Astrocyte (in vitro differentiated cells and primary cell): ENCODE measurements around the gene OSBP2. TPM values are rescaled to one million over a fixed set of nuclear protein-coding genes. Genes with fewer than 3 reads are reported as not detected.
A peak's percentile ranks its signal among the peaks of the same experiment; 100 is the strongest.

ENCODE experiments used
- DNase-seq: peaks from one replicate; pipeline ENCODE4 v3.0.0-alpha.2; 2010; ENCODE audit warnings: low read depth
- FAIRE-seq: peaks from 2 replicates; lab custom pipeline; 2011; peaks lifted over from hg19 to GRCh38; lab: Jason Lieb, UNC
- H2AFZ ChIP-seq: 2 replicates; pipeline ENCODE4 v1.6.0; 2012; ENCODE audit warnings: low read depth, low read length, inconsistent platforms
- H3K27ac ChIP-seq: 2 replicates; pipeline ENCODE4 v1.5.1; 2011; ENCODE audit warnings: low read depth, low read length, inconsistent platforms
- H3K27me3 ChIP-seq: 2 replicates; pipeline ENCODE4 v1.6.0; 2011; ENCODE audit warnings: low read length, inconsistent platforms; ENCODE audit not compliant: insufficient read depth
- H3K36me3 ChIP-seq: 2 replicates; pipeline ENCODE4 v1.5.1; 2011; ENCODE audit warnings: low read length, inconsistent platforms; ENCODE audit not compliant: insufficient read depth
- H3K4me1 ChIP-seq: 2 replicates; pipeline ENCODE4 v1.5.1; 2011; ENCODE audit warnings: low read length, inconsistent platforms; ENCODE audit not compliant: insufficient read depth
- H3K4me2 ChIP-seq: 2 replicates; pipeline ENCODE4 v1.6.0; 2012; ENCODE audit warnings: low read length, inconsistent platforms
- H3K4me3 ChIP-seq: 2 replicates; pipeline ENCODE4 v1.5.1; 2011; ENCODE audit warnings: low read depth, mild to moderate bottlenecking, low read length, inconsistent platforms; ENCODE audit not compliant: insufficient read depth
- H3K79me2 ChIP-seq: 2 replicates; pipeline ENCODE4 v1.6.0; 2012; ENCODE audit warnings: mild to moderate bottlenecking, low read length, inconsistent platforms; ENCODE audit not compliant: insufficient read depth
- H3K9ac ChIP-seq: 2 replicates; pipeline ENCODE4 v1.6.0; 2012; ENCODE audit warnings: mild to moderate bottlenecking, low read length, inconsistent platforms
- H3K9me3 ChIP-seq: 2 replicates; pipeline ENCODE4 v1.5.1; 2012; ENCODE audit warnings: low read depth, mild to moderate bottlenecking, low read length, inconsistent platforms; ENCODE audit not compliant: insufficient read depth
- H4K20me1 ChIP-seq: 2 replicates; pipeline ENCODE4 v1.6.0; 2012; ENCODE audit warnings: low read length, inconsistent platforms; ENCODE audit not compliant: insufficient read depth
- H3K27ac Mint-ChIP-seq: one replicate; pipeline ENCODE4 v1.8.0; 2021; ENCODE audit warnings: mild to moderate bottlenecking, mixed read lengths; ENCODE audit not compliant: unreplicated experiment
- H3K27me3 Mint-ChIP-seq: one replicate; pipeline ENCODE4 v1.8.0; 2021; ENCODE audit warnings: low read depth, mixed read lengths; ENCODE audit not compliant: unreplicated experiment
- H3K36me3 Mint-ChIP-seq: one replicate; pipeline ENCODE4 v1.8.0; 2021; ENCODE audit warnings: low read depth, mixed read lengths; ENCODE audit not compliant: unreplicated experiment
- H3K4me1 Mint-ChIP-seq: one replicate; pipeline ENCODE4 v1.8.0; 2021; ENCODE audit warnings: low read depth, mixed read lengths; ENCODE audit not compliant: unreplicated experiment
- H3K4me3 Mint-ChIP-seq: one replicate; pipeline ENCODE4 v1.8.0; 2021; ENCODE audit warnings: mild to moderate bottlenecking, moderate library complexity, mixed read lengths; ENCODE audit not compliant: unreplicated experiment
- H3K9me3 Mint-ChIP-seq: one replicate; pipeline ENCODE4 v1.8.0; 2021; ENCODE audit warnings: mild to moderate bottlenecking, mixed read lengths; ENCODE audit not compliant: unreplicated experiment
- EZH2 ChIP-seq: IDR thresholded peaks from 2 replicates; pipeline ENCODE4 v1.6.1; 2012; ENCODE audit warnings: mild to moderate bottlenecking, low read length, inconsistent platforms; ENCODE audit not compliant: insufficient read depth
- total RNA-seq: library from RNA; stranded (reverse); gene quantifications from 2 replicates; pipeline ENCODE4 v1.2.1, GENCODE V29; 2021
- TF ChIP-seq, protein P1 (sequence below): IDR thresholded peaks from 2 replicates; pipeline ENCODE4 v1.5.1; 2011; ENCODE audit warnings: low read depth, mild to moderate bottlenecking, inconsistent platforms, low read length, moderate library complexity; ENCODE audit not compliant: insufficient read depth

Gene OSBP2
- total RNA-seq, 1 donor from 2014 or later: 0.48 TPM

DNA sequence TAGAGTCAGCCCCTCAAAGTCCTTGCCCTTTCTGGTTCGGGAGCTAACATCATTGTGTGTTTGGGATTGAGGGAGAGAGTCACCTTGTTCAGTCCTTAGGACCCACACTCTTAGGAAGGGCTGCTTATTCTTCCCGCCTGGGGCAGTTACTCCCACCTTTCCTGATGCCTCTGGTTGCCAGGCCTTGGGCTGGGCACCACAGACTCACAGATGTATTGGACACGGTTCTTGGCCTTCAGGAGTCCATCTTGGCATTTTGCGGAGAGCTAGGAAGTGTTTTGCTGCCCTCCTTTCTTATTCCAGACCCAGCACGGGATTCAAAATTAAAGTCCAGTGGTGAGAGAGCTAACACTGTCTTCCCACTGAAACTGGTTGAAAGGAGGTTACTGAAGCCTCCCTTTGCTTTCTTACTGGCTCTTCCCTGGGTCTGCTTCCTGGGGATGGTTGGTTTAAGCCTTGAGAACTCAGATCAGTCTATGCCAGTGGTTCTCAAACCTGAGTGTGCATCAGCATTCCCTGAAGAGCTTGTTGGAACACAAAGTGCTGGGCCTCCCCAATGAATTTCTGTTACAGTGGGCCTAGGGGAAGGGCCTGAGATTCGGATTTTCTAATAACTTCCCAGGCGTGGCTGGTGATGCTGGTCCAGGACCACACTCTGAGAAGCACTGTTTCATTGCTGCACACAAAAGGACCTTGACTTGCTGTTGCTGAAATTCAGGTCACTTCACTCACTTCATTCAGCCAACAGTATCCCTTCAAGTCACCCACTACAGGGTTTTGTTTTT lies 1.4 kb downstream of the OSBP2 start:
- peak overlapping the region; percentile 94 for H3K4me2 ChIP-seq

DNA sequence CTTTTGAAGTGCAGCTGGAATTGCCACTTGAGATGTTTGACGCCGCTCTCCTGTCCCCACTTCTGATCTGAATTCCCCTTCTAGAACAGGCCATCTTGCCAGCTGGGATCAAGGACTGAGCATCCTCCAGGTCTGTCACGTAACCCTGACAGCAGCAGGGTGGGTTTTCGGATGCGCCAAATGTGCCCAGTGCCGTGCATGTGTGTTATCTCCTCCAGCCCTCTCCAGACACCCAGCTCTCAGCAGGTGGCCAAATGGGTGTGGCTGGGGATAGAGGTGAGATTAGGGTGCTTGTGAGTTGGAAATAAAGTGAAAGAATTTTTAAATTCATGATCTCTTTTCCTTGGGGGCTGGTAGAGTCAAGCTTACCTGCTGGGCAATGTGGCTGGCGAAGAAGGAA lies 3.3 kb downstream of the OSBP2 start:
- H3K27ac Mint-ChIP-seq: no peak overlapping the region
- H3K79me2 ChIP-seq: no peaks in the 10 kb centered on the region
- H3K9me3 Mint-ChIP-seq: no peaks in the 10 kb centered on the region
- no peak overlapping the region for H3K9ac ChIP-seq
- no peak overlapping the region for H3K4me2 ChIP-seq
- no peaks in the 10 kb centered on the region for H3K27me3 ChIP-seq
- peaks cover 13% of the 10 kb centered on the region for H3K4me1 ChIP-seq
- H3K4me1 Mint-ChIP-seq: peaks cover 6% of the 10 kb centered on the region
- peaks cover 33% of the 10 kb centered on the region for H3K27me3 Mint-ChIP-seq
- H2AFZ ChIP-seq: no peak overlapping the region
- H3K27ac ChIP-seq: no peak overlapping the region
- H3K9me3 ChIP-seq: no peaks in the 10 kb centered on the region
- DNase-seq (no peak), FAIRE-seq (no peak)
- TF ChIP-seq, protein P1, sequence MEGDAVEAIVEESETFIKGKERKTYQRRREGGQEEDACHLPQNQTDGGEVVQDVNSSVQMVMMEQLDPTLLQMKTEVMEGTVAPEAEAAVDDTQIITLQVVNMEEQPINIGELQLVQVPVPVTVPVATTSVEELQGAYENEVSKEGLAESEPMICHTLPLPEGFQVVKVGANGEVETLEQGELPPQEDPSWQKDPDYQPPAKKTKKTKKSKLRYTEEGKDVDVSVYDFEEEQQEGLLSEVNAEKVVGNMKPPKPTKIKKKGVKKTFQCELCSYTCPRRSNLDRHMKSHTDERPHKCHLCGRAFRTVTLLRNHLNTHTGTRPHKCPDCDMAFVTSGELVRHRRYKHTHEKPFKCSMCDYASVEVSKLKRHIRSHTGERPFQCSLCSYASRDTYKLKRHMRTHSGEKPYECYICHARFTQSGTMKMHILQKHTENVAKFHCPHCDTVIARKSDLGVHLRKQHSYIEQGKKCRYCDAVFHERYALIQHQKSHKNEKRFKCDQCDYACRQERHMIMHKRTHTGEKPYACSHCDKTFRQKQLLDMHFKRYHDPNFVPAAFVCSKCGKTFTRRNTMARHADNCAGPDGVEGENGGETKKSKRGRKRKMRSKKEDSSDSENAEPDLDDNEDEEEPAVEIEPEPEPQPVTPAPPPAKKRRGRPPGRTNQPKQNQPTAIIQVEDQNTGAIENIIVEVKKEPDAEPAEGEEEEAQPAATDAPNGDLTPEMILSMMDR: no peak
- no peak overlapping the region for H3K4me3 Mint-ChIP-seq
- no peaks in the 10 kb centered on the region for H4K20me1 ChIP-seq
- H3K36me3 Mint-ChIP-seq: no peaks in the 10 kb centered on the region
- H3K4me3 ChIP-seq: no peak overlapping the region
- no peaks in the 10 kb centered on the region for H3K36me3 ChIP-seq

More for the DNA sequence above, 1.4 kb downstream of the OSBP2 start:
- H3K4me3 ChIP-seq: no peak overlapping the region
- peak overlapping the region; percentile 77 for H3K4me3 Mint-ChIP-seq
- H3K79me2 ChIP-seq: no peaks in the 10 kb centered on the region
- peaks cover 6% of the 10 kb centered on the region for H3K4me1 ChIP-seq
- DNase-seq (no peak), FAIRE-seq (no peak)
- TF ChIP-seq, protein P1: no peak
- no peak for TF ChIP-seq EZH2
- no peaks in the 10 kb centered on the region for H3K9me3 ChIP-seq
- peaks cover 34% of the 10 kb centered on the region for H3K27me3 Mint-ChIP-seq
- no peaks in the 10 kb centered on the region for H3K36me3 Mint-ChIP-seq
- H3K27me3 ChIP-seq: no peaks in the 10 kb centered on the region
- H3K27ac ChIP-seq: no peak overlapping the region
- H3K36me3 ChIP-seq: no peaks in the 10 kb centered on the region
- no peak overlapping the region for H2AFZ ChIP-seq
- no peaks in the 10 kb centered on the region for H3K4me1 Mint-ChIP-seq
- H3K27ac Mint-ChIP-seq: no peak overlapping the region
- no peak overlapping the region for H3K9ac ChIP-seq
- H3K9me3 Mint-ChIP-seq: no peaks in the 10 kb centered on the region
- H4K20me1 ChIP-seq: no peaks in the 10 kb centered on the region

DNA sequence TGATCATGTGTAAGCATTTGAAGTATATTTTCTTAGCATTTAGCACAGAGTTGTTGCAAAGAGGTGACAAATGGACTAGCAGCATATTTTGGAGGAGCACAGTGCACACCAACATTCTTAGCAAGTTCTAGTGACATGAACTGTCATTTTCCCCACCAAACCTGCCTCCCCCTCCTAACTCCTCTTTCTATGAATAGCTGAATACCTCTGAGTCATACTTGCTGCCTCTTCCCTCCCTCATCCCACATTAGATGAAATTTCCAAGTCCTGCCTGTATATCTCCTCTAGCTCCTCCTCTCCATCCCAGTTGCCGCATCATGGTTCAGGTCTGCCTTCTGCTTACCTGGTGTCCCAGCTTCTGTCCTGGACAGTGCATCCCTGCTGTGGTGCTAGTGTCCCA lies 7.2 kb downstream of the OSBP2 start:
- peak; percentile 77 for FAIRE-seq
- no peaks in the 10 kb centered on the region for H3K36me3 Mint-ChIP-seq
- Histone ChIP-seq H3K4me3 (no peak overlapping the region), H3K79me2 (no peaks in the 10 kb centered on the region), H4K20me1 (no peaks in the 10 kb centered on the region), H3K27me3 (no peaks in the 10 kb centered on the region), H3K9me3 (no peaks in the 10 kb centered on the region), H3K9ac (no peak overlapping the region), H3K4me2 (peak overlapping the region; percentile 31), H2AFZ (peak overlapping the region; percentile 45), H3K36me3 (no peaks in the 10 kb centered on the region), H3K27ac (no peak overlapping the region), H3K4me1 (peaks cover 21% of the 10 kb centered on the region)
- DNase-seq: peak; percentile 45
- no peak overlapping the region for H3K4me3 Mint-ChIP-seq
- TF ChIP-seq EZH2: no peak
- TF ChIP-seq, protein P1: no peak
- peaks cover 16% of the 10 kb centered on the region for H3K27me3 Mint-ChIP-seq
- no peaks in the 10 kb centered on the region for H3K9me3 Mint-ChIP-seq
- no peak overlapping the region for H3K27ac Mint-ChIP-seq
- H3K4me1 Mint-ChIP-seq: peaks cover 16% of the 10 kb centered on the region
